Measurements from ENCODE around the gene SVIL.
"Not testable (repeated sequence)": the region's sequence is repeated elsewhere in the genome, so short reads cannot be mapped to it uniquely, and the experiment has no call there.

Gene SVIL

GRCh38 chr10:29535778-29536453, 98.9 kb downstream of the SVIL start:
- DNase-seq, result no peak

- DNase-seq, result no peak
Observed at GRCh38 chr10:29535012-29535777, 99.6 kb downstream of the SVIL start.

GRCh38 chr10:29534590-29534989, 100.2 kb downstream of the SVIL start:
- DNase-seq, result no peak

GRCh38 chr10:29533696-29534285, 101.0 kb downstream of the SVIL start:
- no peak for DNase-seq

- DNase-seq, result no peak
Observed at GRCh38 chr10:29533046-29533445, 101.7 kb downstream of the SVIL start.

- DNase-seq, result no peak
Observed at GRCh38 chr10:29532256-29532878, 102.4 kb downstream of the SVIL start.

- no peak for DNase-seq
Observed at GRCh38 chr10:29530112-29530976, 104.4 kb downstream of the SVIL start.

GRCh38 chr10:29529146-29529545, 105.6 kb downstream of the SVIL start:
- DNase-seq, result no peak

- DNase-seq, result no peak
Observed at GRCh38 chr10:29525762-29526161, 109.0 kb downstream of the SVIL start.

GRCh38 chr10:29524720-29525119, 110.1 kb downstream of the SVIL start:
- DNase-seq, result no peak

- DNase-seq, result no peak
Observed at GRCh38 chr10:29524294-29524693, 110.5 kb downstream of the SVIL start.

GRCh38 chr10:29522918-29523317, 111.9 kb downstream of the SVIL start:
- DNase-seq, result no peak

GRCh38 chr10:29522061-29522855, 112.5 kb downstream of the SVIL start:
- peak; percentile 8 for DNase-seq

- DNase-seq, result no peak
Observed at GRCh38 chr10:29519659-29520058, 115.1 kb downstream of the SVIL start.

GRCh38 chr10:29517352-29517923, 117.3 kb downstream of the SVIL start:
- no peak for DNase-seq

GRCh38 chr10:29516309-29516932, 118.3 kb downstream of the SVIL start:
- DNase-seq, result not testable (repeated sequence)

- DNase-seq, result not testable (repeated sequence)
Observed at GRCh38 chr10:29515879-29516278, 118.9 kb downstream of the SVIL start.

- DNase-seq, result not testable (repeated sequence)
Observed at GRCh38 chr10:29515104-29515503, 119.7 kb downstream of the SVIL start.

- no peak for DNase-seq
Observed at GRCh38 chr10:29514306-29514705, 120.5 kb downstream of the SVIL start.

GRCh38 chr10:29512425-29512974, 122.3 kb downstream of the SVIL start:
- DNase-seq, result no peak

- not testable (repeated sequence) for DNase-seq
Observed at GRCh38 chr10:29511806-29512205, 123.0 kb downstream of the SVIL start.

Measured in NK-92 treated with Interleukin-12 subunit alpha and Interleukin-12 subunit beta, amount 100 ng/mL, for 24 hours (cell line).